GM19372 (cell line): ENCODE data around the gene METAP2.
A peak's percentile ranks its signal among the peaks of the same experiment; 100 is the strongest.
"Not testable (repeated sequence)": the region's sequence is repeated elsewhere in the genome, so short reads cannot be mapped to it uniquely, and the experiment has no call there.

Source experiments
- ATAC-seq: cut with Tn5 transposase; IDR thresholded peaks from one replicate; pipeline ENCODE4 v1.9.1; 2021; ENCODE audit warnings: mild to moderate bottlenecking, low read depth, moderate library complexity; ENCODE audit not compliant: unreplicated experiment

Gene METAP2

DNA sequence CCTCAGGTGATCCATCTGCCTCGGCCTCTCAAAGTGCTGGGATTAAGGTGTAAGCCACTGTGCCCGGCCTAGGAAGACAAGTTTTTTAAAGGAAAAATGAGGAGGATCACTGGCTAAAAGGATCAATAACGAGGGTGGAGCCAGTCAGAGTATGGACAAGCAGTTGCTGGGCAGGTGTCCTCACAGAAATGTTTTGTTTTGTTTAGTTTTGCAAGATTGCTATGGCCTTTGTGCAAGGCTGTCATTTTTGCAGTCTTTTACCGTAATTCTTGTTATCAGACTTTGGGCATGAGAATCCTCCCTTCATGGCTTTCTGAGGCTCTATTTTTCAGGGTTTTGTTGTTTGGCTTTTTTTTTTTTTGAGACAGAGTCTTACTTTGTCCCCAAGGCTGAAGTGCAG lies 11.9 kb upstream of the METAP2 start:
- ATAC-seq, result no peak

DNA sequence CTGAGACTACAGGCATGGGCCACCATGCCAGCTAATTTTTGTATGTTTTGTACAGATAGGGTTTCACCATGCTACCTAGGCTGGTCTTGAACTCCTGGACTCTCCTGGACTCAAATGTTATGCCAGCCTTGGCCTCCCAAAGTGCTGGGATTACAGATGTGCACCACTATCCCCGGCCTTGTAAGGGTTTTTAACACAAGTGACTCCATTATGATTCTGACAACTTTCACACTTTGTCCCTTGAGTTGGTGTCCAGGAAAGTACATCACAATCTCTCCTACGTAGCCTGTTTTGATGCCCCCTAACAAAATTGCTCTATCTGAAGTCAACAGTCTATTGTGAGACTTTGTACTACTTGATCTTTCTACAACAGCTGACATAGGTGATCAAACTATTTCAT lies 11.4 kb upstream of the METAP2 start:
- ATAC-seq, result no peak

DNA sequence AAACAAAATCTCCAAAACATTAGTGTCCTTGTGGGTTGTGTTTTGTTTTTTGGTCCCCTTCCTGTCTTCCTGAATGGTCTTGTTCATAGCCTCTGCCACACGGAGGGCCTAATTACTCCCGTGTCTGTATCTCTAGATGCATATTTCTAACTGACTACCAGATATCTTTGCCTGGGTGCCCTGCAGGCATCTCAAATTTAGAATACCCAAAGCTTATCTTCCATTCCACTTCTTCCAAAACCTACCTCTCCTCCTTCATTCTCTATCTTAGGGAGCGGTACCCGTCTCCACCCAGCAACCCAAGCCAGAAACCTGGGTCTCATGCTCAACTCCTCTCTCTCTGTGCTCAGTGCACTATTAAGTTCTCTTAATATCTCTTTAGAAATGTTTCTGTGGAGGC lies 10.9 kb upstream of the METAP2 start:
- no peak for ATAC-seq

DNA sequence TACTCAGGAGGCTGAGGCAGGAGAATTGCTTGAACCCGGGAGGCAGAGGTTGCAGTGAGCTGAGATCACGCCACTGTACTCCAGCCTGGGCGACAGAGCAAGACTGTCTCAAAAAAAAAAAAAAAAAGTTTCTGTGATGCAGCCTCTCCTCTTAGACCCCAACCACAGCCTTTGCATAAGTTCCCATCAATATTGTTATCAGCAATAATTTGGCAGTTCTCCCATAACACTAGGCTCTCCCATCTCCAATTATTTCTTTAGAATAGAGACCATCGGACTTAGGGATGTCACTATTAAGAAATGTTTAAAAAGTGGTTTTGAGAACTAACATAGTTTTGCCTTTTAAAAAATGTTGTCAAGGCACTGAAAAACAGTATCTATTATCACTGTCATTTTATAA lies 10.2 kb upstream of the METAP2 start:
- not testable (repeated sequence) for ATAC-seq

GRCh38 chr12:95465275-95465674 lies 8.7 kb upstream of the METAP2 start:
- ATAC-seq, result no peak

DNA sequence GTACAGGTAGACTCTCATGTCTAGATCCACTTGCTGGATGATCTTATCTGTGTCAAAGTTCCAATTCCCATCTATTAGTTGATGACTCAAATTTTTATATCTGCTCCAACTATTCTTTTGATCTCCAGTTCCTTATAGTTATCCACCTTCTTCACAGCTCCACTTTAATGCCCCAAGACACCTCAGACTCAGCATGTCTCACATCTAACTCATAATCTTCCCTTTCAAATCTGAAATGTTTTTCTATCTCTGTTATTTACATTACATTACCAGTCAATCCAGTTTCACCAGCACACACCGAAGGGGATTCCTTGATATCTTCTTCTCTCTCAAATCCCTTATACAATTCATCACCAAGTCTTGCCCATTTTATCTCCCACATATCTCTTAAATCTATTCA lies 3.7 kb upstream of the METAP2 start:
- ATAC-seq, result no peak

DNA sequence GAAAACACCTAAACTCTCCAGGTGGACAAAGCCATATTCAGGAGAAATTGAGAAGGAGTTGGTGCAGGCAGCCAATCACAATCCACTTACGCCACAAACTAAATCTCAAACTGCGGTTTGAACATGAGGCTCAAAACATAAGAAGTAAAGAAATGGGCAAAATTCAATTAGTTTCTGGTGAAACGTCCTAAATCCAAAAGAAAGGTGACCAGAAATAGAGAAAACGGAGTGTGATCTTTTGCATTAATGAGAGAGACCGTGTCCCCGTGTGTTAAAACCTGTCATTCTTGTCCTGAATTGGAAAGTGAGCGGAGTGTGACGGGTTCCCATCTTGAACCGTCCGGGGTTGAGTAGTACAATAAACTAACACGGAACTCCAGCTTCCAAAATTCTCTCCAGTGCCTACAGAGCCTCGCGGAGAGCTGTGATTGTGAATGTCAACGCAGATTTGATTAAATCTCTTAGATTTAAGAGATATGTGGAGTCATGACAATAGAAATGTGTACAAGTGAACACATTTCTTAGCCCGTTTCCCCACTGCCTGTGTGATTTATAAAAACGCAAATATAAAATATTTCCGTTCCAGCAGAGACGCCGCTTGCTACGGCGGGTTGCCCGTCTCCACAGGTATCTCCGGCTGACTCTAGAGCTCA lies 595 bp upstream of the METAP2 start:
- peak; percentile 31 for ATAC-seq

DNA sequence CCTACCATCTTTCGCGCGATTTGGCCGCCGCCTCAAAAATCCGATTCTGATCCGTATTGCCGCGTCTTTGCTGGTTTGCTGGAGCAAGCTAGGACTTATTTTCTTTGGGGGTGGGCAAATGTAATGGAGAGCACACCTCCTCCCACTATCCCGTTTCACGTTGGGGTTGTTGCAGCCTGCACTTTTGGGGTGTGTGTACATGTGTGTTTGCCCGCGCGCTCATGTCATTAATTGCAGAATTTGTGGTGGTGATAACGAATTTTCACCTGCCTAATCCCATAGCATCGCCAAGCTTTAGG lies 657 bp downstream of the METAP2 start:
- ATAC-seq, result no peak

GRCh38 chr12:95480230-95480629 lies 6.3 kb downstream of the METAP2 start:
- ATAC-seq, result no peak

DNA sequence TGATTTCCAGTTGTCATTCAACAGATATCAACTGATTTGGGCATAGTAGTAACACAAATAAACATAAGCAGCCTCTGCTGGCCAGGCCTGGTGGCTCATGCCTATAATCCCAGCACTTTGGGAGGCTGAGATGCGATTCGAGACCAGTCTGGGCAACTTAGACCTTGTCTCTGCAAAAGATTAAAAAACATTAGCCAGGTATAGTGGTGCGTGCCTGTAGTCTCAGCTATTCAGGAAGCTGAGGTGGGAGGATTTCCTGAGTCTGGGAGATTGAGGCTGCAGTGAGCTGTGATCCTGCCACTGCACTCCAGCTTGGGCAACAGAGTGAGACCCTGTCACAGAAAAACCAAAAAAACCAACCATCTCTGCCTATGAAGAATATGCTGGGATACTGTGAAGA lies 7.1 kb downstream of the METAP2 start:
- ATAC-seq, result no peak

- ATAC-seq, result no peak
Measured at GRCh38 chr12:95481888-95482287, 7.9 kb downstream of the METAP2 start.

DNA sequence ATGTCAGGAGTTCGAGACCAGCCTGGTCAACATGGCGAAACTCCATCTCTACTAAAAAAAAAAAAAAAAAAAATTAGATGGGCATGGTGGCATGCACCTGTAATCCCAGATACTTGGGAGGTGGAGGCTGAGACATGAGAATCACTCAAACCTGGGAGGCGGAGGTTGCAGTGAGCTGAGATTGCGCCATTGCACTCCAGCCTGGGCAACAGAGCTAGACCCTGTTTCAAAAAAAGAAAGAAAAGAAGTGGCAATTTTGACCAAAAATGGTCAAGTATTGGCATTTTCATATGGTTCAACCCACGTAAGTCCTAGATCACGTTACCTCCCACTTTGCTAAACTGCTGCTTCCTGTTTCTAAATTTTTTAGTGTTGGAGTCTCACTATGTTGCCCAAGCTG lies 8.6 kb downstream of the METAP2 start:
- not testable (repeated sequence) for ATAC-seq

DNA sequence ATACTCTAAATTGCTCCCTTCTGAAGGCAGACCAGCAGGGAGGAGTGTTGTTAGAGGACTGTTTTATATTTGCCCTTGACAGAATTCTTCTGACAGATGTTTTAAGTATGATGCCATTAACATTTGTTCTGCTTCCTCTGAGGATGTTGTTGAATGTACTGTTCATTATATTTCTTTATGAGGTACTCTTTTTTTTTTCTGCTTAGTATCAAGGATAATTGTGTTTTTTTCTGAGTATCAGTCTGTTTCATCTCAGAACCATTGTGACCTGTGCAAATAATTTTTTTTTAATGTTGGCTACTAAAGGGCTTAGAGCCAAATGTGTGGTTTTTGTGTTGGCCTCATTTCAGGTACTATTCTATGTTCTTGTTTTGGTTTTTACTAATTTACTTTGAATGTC lies 10.6 kb downstream of the METAP2 start:
- ATAC-seq, result no peak

DNA sequence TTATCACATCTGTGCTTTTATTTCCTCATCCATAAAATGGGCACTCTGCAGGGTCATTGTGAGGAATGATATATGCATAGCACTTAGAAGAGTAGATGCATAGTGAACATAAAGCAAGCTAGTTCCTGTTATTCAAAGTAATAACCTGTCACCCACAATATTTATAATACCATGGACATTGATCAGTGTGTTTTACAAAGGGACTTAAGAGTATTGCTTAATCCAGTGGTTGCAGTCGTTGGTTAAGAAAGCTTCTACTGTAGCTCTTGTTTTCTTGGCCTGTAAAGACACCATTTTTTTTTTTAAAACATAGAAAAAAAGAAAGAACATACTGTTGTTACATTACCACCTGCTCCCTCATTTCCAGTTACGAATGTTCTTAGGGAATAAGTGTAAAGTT lies 13.1 kb downstream of the METAP2 start:
- ATAC-seq, result no peak

GRCh38 chr12:95492462-95492861 lies 18.5 kb downstream of the METAP2 start:
- no peak for ATAC-seq

GRCh38 chr12:95494888-95495287 lies 20.9 kb downstream of the METAP2 start:
- ATAC-seq, result no peak

- no peak for ATAC-seq
Measured at GRCh38 chr12:95495433-95495832, 21.5 kb downstream of the METAP2 start.

DNA sequence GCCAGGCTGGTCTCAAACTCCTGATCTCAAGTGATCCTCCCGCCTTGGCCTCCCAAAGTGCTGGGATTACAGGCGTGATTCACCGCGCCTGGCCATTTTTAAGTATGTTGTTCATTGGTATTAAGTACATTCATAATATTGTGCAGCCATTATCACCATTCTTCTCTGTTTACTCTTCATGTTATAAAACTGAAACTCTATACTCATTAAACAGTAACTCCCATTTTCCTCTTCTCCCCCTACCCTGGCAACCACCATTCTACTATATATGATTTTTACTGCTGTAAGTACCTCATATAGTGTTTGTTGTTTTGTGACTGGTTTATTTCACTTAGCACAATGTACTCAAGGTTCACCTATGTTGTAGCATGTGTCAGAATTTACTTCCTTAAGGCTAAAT lies 23.1 kb downstream of the METAP2 start:
- no peak for ATAC-seq

- ATAC-seq, result no peak
Measured at GRCh38 chr12:95498968-95499367, 25.0 kb downstream of the METAP2 start.

GRCh38 chr12:95499772-95500171 lies 25.8 kb downstream of the METAP2 start:
- no peak for ATAC-seq

DNA sequence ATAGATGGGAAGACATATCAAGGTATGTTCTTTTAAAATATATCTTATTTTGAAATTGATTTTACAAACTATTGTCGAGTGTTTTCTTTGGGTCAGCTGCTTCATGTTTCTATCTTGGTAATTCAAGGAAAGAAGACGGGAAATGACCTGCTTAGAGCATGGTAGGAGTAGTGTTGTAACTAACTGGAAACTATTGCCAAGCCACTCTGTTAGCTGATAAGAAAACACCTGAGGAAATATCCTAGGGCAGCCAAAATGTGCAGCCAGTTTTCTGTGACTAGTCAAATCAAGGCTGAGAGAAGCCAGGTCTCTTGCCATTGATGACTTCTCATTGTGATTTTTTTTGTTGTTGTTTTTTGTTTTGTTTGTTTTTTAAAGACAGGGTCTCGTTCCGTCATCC lies 30.2 kb downstream of the METAP2 start:
- ATAC-seq, result no peak

- ATAC-seq, result no peak
Measured at GRCh38 chr12:95505039-95505438, 31.1 kb downstream of the METAP2 start.
